HG03066 (cell line): Measurements from ENCODE around the gene PIK3AP1.

Source experiments
- ATAC-seq: cut with Tn5 transposase; IDR thresholded peaks from one replicate; pipeline ENCODE4 v1.9.1; 2021; ENCODE audit warnings: low read depth; ENCODE audit not compliant: unreplicated experiment

PIK3AP1 gene

DNA sequence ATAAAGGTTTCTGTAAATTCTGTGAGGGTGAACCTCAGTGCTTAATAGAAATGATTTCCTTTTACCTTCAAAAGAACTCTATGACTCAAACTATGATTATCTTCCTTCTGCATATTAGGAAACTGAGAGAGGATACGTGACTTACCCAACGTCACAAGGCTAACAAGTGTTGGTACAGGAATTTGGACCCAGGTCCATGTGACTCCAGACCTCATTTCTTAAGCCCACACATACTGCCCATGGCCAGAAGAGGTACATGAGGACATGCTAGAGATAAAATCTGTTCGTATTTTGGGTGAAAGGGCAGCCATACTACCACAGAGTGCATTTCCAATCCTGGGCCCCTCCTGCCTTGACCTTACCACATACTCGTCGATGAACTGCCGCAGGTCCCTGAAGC is 72.0 kb downstream of the PIK3AP1 start:
- ATAC-seq = no peak

GRCh38 chr10:96647466-96647865 is 72.8 kb downstream of the PIK3AP1 start:
- no peak for ATAC-seq

- ATAC-seq = no peak
Measured at GRCh38 chr10:96646751-96647166, 73.6 kb downstream of the PIK3AP1 start.

DNA sequence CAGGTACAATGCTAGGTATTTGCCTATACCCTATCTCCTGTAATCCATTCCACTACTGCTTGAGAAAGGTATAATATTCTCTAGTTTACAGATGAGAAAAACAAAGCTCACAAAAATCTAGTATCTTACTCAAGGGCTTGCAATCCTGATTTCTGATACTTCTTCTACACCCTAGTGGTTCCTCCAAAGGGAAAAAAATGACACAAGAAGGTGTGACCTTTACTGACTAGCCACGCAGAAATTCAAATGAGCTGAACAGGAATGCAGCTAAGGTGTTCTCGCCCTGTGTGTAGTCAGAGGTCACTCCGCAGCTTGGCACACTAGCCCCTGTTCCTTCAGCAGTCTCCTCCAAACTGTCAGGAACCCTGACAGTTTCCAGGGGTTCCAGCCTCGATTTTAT is 74.0 kb downstream of the PIK3AP1 start:
- ATAC-seq = no peak

- no peak for ATAC-seq
Measured at GRCh38 chr10:96645191-96645721, 75.1 kb downstream of the PIK3AP1 start.

GRCh38 chr10:96643920-96644319 is 76.4 kb downstream of the PIK3AP1 start:
- ATAC-seq = no peak

- no peak for ATAC-seq
Measured at GRCh38 chr10:96642973-96643372, 77.3 kb downstream of the PIK3AP1 start.

DNA sequence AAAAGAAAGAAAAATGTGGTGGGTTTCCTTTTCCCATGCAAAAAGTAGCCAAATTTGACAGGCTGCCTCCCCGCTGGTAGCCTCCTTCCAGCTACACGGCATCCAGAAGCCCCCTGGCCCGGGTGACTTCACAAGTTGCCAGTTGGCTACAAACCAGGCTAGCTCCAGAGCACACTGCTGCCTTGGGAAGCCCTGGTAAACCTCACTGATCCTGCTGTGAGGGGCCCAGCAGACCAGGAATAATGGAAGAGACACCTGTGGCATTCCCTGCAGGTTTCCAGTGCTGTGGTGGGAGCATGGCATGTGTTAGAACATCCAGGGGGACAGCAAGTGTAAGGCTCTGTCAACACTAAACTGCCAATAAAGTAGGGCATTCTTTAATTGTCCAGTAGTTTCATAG is 77.8 kb downstream of the PIK3AP1 start:
- no peak for ATAC-seq

- no peak for ATAC-seq
Measured at GRCh38 chr10:96641396-96642295, 78.7 kb downstream of the PIK3AP1 start.

DNA sequence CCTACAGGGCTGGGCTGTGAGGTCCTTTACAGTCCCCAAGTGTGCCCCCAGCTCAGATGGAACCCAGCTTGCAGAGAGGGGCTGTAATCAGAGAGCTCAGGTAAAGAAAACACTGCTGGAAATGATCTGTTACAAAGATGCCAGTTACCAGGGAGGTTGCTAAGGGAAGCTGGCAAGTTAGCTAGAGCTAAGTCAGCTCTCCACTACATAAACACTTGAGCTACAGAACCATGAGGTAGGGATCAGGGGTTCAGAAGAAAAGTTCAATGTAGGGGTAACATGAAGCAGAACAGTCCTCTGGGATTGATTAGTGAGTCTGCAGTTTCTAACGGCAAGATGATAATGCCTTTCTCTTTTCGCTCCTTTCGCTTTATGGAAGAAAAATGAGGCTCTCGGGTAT is 80.4 kb downstream of the PIK3AP1 start:
- ATAC-seq = no peak

- no peak for ATAC-seq
Measured at GRCh38 chr10:96638696-96639095, 81.6 kb downstream of the PIK3AP1 start.

DNA sequence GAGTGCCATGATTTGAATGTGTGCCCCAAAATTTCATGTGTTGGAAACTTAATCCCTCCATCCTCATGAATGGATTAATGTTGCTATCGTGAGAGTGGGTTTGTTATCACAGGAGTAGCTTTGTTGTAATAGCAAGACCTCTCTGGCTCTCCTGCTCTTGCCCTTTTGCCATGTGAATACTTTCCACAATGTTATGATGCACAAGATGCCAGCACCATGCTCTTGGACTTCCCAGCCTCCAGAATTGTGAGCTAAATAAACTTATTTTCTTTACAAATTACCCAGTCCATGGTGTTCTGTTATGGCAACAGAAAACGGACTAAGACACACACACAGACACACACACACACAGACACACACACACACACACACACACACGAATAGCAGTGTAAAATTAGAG is 82.2 kb downstream of the PIK3AP1 start:
- ATAC-seq = no peak

GRCh38 chr10:96637709-96638108 is 82.6 kb downstream of the PIK3AP1 start:
- ATAC-seq = no peak

GRCh38 chr10:96636551-96636950 is 83.8 kb downstream of the PIK3AP1 start:
- ATAC-seq = no peak

GRCh38 chr10:96632974-96633710 is 87.2 kb downstream of the PIK3AP1 start:
- ATAC-seq = no peak

DNA sequence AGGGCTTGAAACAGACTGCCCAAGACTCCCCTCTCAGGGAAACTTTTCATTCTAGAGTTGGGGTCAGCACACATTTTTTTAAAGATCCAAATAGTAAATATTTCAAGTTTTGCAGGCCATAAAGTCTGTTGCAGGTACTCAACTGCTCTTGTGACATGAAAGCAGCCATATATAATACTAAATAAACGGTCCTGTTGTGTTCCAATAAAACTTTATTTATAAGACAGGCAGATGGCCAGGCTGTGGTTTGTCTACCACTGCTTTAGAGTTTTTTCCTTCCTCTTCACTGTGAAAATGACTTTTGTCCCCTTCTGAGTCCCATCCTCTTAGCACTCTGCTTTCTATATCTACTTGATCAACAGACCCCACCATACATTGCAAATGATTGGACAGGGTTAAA is 93.0 kb downstream of the PIK3AP1 start:
- no peak for ATAC-seq

DNA sequence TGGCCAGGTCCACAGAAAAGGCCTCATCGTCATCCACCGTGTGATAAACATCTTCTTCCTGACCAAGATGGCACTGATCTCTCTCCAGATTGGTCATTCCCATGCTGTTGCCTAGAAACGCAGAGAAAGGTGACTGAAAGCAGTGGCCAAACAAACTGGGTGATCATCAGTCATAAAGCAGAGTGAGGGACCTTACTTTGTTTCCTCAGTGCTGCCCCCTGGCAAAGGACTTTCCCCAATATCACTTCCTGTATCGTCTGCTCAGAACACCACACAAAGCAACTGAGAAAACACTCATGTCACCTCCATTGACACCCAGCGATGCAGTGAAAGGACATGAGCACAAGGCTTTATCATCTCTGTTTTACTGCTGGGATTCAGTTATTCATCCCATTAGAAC is 93.5 kb downstream of the PIK3AP1 start:
- ATAC-seq = no peak

DNA sequence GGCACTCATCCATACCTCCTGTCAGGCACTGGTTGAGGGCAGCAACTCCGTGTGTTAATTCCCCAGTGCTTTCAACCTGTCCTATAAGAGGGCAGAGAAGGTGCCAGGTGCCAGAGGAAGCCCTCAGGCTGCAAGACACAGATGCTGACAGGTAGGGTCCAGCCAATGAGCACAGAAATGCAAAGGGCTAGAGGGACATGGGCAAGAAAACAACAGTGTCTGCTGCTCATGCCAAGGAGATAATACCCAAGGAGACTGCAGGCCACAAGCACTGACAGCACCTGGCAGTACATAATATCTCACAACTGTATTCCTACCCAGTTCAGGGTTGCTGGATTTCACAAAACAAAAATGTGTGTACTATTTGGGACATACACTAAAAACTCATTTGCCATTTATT is 95.1 kb downstream of the PIK3AP1 start:
- no peak for ATAC-seq

- no peak for ATAC-seq
Measured at GRCh38 chr10:96622013-96622787, 98.1 kb downstream of the PIK3AP1 start.

GRCh38 chr10:96619796-96620773 is 100.2 kb downstream of the PIK3AP1 start:
- ATAC-seq = no peak
